GM23338 (cell line): ENCODE data around the gene SP5. TPM values are rescaled to one million over a fixed set of nuclear protein-coding genes. Genes with fewer than 3 reads are reported as not detected.

Source experiments
- ATAC-seq: fragments of 200-7000 bp; cut with Tn5 transposase; 3 replicates; pipeline ENCODE4 v1.9.1; 2020
- DNase-seq: peaks from one replicate; pipeline ENCODE4 v3.0.0-alpha.2; 2015; ENCODE audit warnings: low spot score
- H2AFZ ChIP-seq: fragments of 200-600 bp; sonication (generic); 2 replicates; pipeline ENCODE4 v1.8.0; 2016; ENCODE audit warnings: antibody characterized with exemption, mild to moderate bottlenecking, moderate library complexity
- H3F3A ChIP-seq: fragments of 200-600 bp; sonication (generic); replicated peaks from 2 replicates; pipeline ENCODE4 v1.8.0; 2017; ENCODE audit warnings: antibody characterized with exemption, mixed run types, low read depth
- H3K27ac ChIP-seq: fragments of 200-600 bp; sonication (generic); 2 replicates; pipeline ENCODE4 v1.6.1; 2016; ENCODE audit warnings: low read depth
- H3K27me3 ChIP-seq: fragments of 200-600 bp; sonication (generic); 2 replicates; pipeline ENCODE4 v1.8.0; 2016; ENCODE audit warnings: mild to moderate bottlenecking, mixed run types, moderate library complexity; ENCODE audit not compliant: insufficient read depth
- H3K36me3 ChIP-seq: fragments of 200-600 bp; sonication (generic); 2 replicates; pipeline ENCODE4 v1.8.0; 2016; ENCODE audit warnings: mild to moderate bottlenecking; ENCODE audit not compliant: insufficient read depth
- H3K4me1 ChIP-seq: fragments of 200-600 bp; sonication (generic); 2 replicates; pipeline ENCODE4 v1.8.0; 2016; ENCODE audit warnings: mild to moderate bottlenecking, moderate library complexity; ENCODE audit not compliant: insufficient read depth
- H3K4me2 ChIP-seq: fragments of 200-600 bp; sonication (generic); 2 replicates; pipeline ENCODE4 v1.7.1; 2017; ENCODE audit warnings: mixed run types
- H3K4me3 ChIP-seq: fragments of 200-600 bp; sonication (generic); 2 replicates; pipeline ENCODE4 v1.6.1; 2016; ENCODE audit warnings: mixed run types
- H3K79me2 ChIP-seq: fragments of 200-600 bp; sonication (generic); replicated peaks from 2 replicates; pipeline ENCODE4 v1.8.0; 2017; ENCODE audit warnings: mild to moderate bottlenecking; ENCODE audit not compliant: insufficient read depth
- H3K9me2 ChIP-seq: fragments of 200-600 bp; sonication (generic); 2 replicates; pipeline ENCODE4 v1.8.0; 2017; ENCODE audit not compliant: insufficient read depth
- H4K20me1 ChIP-seq: fragments of 200-600 bp; sonication (generic); replicated peaks from 2 replicates; pipeline ENCODE4 v1.8.0; 2017; ENCODE audit warnings: mild to moderate bottlenecking; ENCODE audit not compliant: insufficient read depth
- H3K27ac Mint-ChIP-seq: 2 replicates; pipeline ENCODE4 v1.8.0; 2020; ENCODE audit warnings: inconsistent platforms, mild to moderate bottlenecking, moderate library complexity, mixed read lengths
- H3K27me3 Mint-ChIP-seq: 3 replicates; pipeline ENCODE4 v1.8.0; 2022; ENCODE audit warnings: low read depth, mild to moderate bottlenecking, moderate library complexity, mixed read lengths, inconsistent platforms; ENCODE audit not compliant: insufficient read depth, poor library complexity
- H3K36me3 Mint-ChIP-seq: 3 replicates; pipeline ENCODE4 v1.8.0; 2021; ENCODE audit warnings: low read depth, mild to moderate bottlenecking, inconsistent platforms, moderate library complexity, mixed read lengths
- H3K4me1 Mint-ChIP-seq: 3 replicates; pipeline ENCODE4 v1.8.0; 2020; ENCODE audit warnings: mild to moderate bottlenecking, inconsistent platforms, mixed read lengths
- H3K4me3 Mint-ChIP-seq: 3 replicates; pipeline ENCODE4 v1.8.0; 2021; ENCODE audit warnings: moderate library complexity, mild to moderate bottlenecking, inconsistent platforms, mixed read lengths
- H3K9me3 Mint-ChIP-seq: 3 replicates; pipeline ENCODE4 v1.8.0; 2020; ENCODE audit warnings: moderate library complexity, mild to moderate bottlenecking, inconsistent platforms, mixed read lengths
- CTCF ChIP-seq, 2 experiments: fragments of 200-600 bp in 1 of 2; sonication (generic) in 1 of 2; conservative IDR thresholded peaks; 2 replicates each; pipeline versions ENCODE4 v1.5.1 to v1.6.1; 2016 to 2017; ENCODE audit warnings: antibody characterized with exemption in 2 of 2, low read depth in 2 of 2, mild to moderate bottlenecking in 2 of 2, moderate library complexity in 1 of 2
- ETS1 ChIP-seq: IDR thresholded peaks from 2 replicates; pipeline ENCODE4 v1.6.1; 2016; ENCODE audit warnings: antibody characterized with exemption
- JUNB ChIP-seq: IDR thresholded peaks from one replicate; pipeline ENCODE4 v1.6.1; 2016; ENCODE audit warnings: antibody characterized with exemption; ENCODE audit not compliant: unreplicated experiment
- REST ChIP-seq: IDR thresholded peaks from one replicate; pipeline ENCODE4 v1.6.1; 2018; ENCODE audit warnings: antibody characterized with exemption; ENCODE audit not compliant: unreplicated experiment
- ZNF331 ChIP-seq: fragments of 250-450 bp; sonication (Bioruptor Pico); IDR thresholded peaks from 2 replicates; pipeline ENCODE4 v1.5.0; 2020; ENCODE audit warnings: low read depth, mild to moderate bottlenecking, moderate library complexity
- ZNF462 ChIP-seq: fragments of 250-450 bp; sonication (Bioruptor Pico); IDR thresholded peaks from 2 replicates; pipeline ENCODE4 v1.5.0; 2020; ENCODE audit warnings: mild to moderate bottlenecking, moderate library complexity
- polyA plus RNA-seq: library from polyadenylated mRNA; unstranded; fragments of >200 nt; fragmentation: Nextera tagmentation; extraction: Ambion mirVana; gene quantifications from 2 replicates; pipeline ENCODE4 v1.2.1, GENCODE V29; 2016
- total RNA-seq: library from RNA; depleted of rRNA; stranded (reverse); fragments of >200 nt; shearing (Covaris generic); gene quantifications from 2 replicates; pipeline ENCODE4 v1.2.3, GENCODE V29; 2014

The SP5 gene
- total and polyA plus RNA-seq, 2 experiments from 2014 or later, result 0.21 to 0.32 TPM

- H3K4me3 ChIP-seq, result no peak overlapping the region
- TF ChIP-seq JUNB, result no peak
- no peak for TF ChIP-seq CTCF (conservative IDR thresholded peaks at IDR 0.05; ENCODE audit: low read depth in 2 of 2)
- peaks cover 5% of the 10 kb centered on the region for H3K9me2 ChIP-seq
- no peak overlapping the region for H2AFZ ChIP-seq
- H3F3A ChIP-seq, result no peaks in the 10 kb centered on the region
- H3K9me3 Mint-ChIP-seq, result peaks cover 4% of the 10 kb centered on the region; the same call in 1 of the 3 replicates
- H3K27me3 ChIP-seq, result no peaks in the 10 kb centered on the region
- peaks cover 6% of the 10 kb centered on the region; the same call in 2 of the 3 replicates for H3K4me1 Mint-ChIP-seq
- H3K27ac Mint-ChIP-seq, result no peak overlapping the region
- no peak overlapping the region for H3K4me2 ChIP-seq
- H4K20me1 ChIP-seq, result no peaks in the 10 kb centered on the region
- no peak overlapping the region for H3K27ac ChIP-seq
- H3K36me3 ChIP-seq, result no peaks in the 10 kb centered on the region
- H3K4me3 Mint-ChIP-seq, result no peak overlapping the region
- DNase-seq (no peak), ATAC-seq (no peak)
- peaks cover 4% of the 10 kb centered on the region for H3K27me3 Mint-ChIP-seq
- no peaks in the 10 kb centered on the region for H3K4me1 ChIP-seq
- peaks cover 1% of the 10 kb centered on the region; the same call in 1 of the 3 replicates for H3K36me3 Mint-ChIP-seq
- no peaks in the 10 kb centered on the region for H3K79me2 ChIP-seq
Measured at GRCh38 chr2:170739507-170740046, 24.4 kb downstream of the SP5 start.

GRCh38 chr2:170740660-170741059, 25.5 kb downstream of the SP5 start:
- no peaks in the 10 kb centered on the region for H3K36me3 ChIP-seq
- Mint-ChIP-seq H3K4me3 (no peak overlapping the region), H3K27me3 (peaks cover 4% of the 10 kb centered on the region), H3K4me1 (peaks cover 6% of the 10 kb centered on the region; the same call in 2 of the 3 replicates), H3K9me3 (no peaks in the 10 kb centered on the region), H3K36me3 (no peaks in the 10 kb centered on the region), H3K27ac (no peak overlapping the region)
- no peaks in the 10 kb centered on the region for H4K20me1 ChIP-seq
- H3K27ac ChIP-seq, result no peak overlapping the region
- no peak overlapping the region for H3K4me2 ChIP-seq
- no peak overlapping the region for H3K4me3 ChIP-seq
- H3F3A ChIP-seq, result no peaks in the 10 kb centered on the region
- DNase-seq (no peak), ATAC-seq (peak; percentile 50; the same call in 2 of the 3 replicates)
- peaks cover 6% of the 10 kb centered on the region for H3K9me2 ChIP-seq
- no peak overlapping the region for H2AFZ ChIP-seq
- H3K27me3 ChIP-seq, result no peaks in the 10 kb centered on the region
- H3K4me1 ChIP-seq, result no peaks in the 10 kb centered on the region
- H3K79me2 ChIP-seq, result no peaks in the 10 kb centered on the region
- no peak for TF ChIP-seq ZNF331
- no peak for TF ChIP-seq REST
- no peak for TF ChIP-seq ZNF462 (CRISPR knock-in tag)
- TF ChIP-seq JUNB, result no peak
- no peak for TF ChIP-seq ETS1
